Kidney epithelial cell (primary cell): Measurements from ENCODE around the gene AGBL4. TPM values are rescaled to one million over a fixed set of nuclear protein-coding genes. Genes with fewer than 3 reads are reported as not detected.

ENCODE experiments used
- DNase-seq: peaks from one replicate; pipeline ENCODE4 v3.0.0-alpha.2; 2010; ENCODE audit warnings: low read depth
- H3K27me3 ChIP-seq: 2 replicates; pipeline ENCODE4 v1.6.0; 2011; ENCODE audit warnings: low read length; ENCODE audit not compliant: control insufficient read depth, insufficient read depth
- H3K36me3 ChIP-seq: 2 replicates; pipeline ENCODE4 v1.5.1; 2011; ENCODE audit warnings: low read length; ENCODE audit not compliant: control insufficient read depth, insufficient read depth
- H3K4me3 ChIP-seq: 2 replicates; pipeline ENCODE4 v1.5.1; 2011; ENCODE audit warnings: low read depth, mild to moderate bottlenecking, control low read depth, low read length
- CTCF ChIP-seq: IDR thresholded peaks from 2 replicates; pipeline ENCODE4 v1.5.1; 2011; ENCODE audit warnings: mild to moderate bottlenecking, moderate library complexity, low read length, control low read depth, inconsistent platforms; ENCODE audit not compliant: insufficient read depth, poor library complexity, severe bottlenecking
- total RNA-seq: library from RNA; depleted of rRNA; stranded (reverse); fragments of >200 nt; gene quantifications from 2 replicates; pipeline ENCODE4 v1.2.3, GENCODE V29; 2015

AGBL4 gene
- total RNA-seq, 1 donor from 2014 or later: not detected

GRCh38 chr1:48560116-48560515 is 1463.6 kb downstream of the AGBL4 start:
- Histone ChIP-seq H3K36me3 (no peaks in the 10 kb centered on the region), H3K27me3 (no peaks in the 10 kb centered on the region), H3K4me3 (no peak overlapping the region)
- DNase-seq: no peak
- TF ChIP-seq CTCF: no peak

- H3K27me3 ChIP-seq: no peaks in the 10 kb centered on the region
- H3K4me3 ChIP-seq: no peak overlapping the region
- TF ChIP-seq CTCF: no peak
- DNase-seq: no peak
- no peaks in the 10 kb centered on the region for H3K36me3 ChIP-seq
Measured at GRCh38 chr1:48558366-48558765, 1465.4 kb downstream of the AGBL4 start.

GRCh38 chr1:48556186-48556850 is 1467.4 kb downstream of the AGBL4 start:
- Histone ChIP-seq H3K36me3 (no peaks in the 10 kb centered on the region), H3K4me3 (no peak overlapping the region), H3K27me3 (no peaks in the 10 kb centered on the region)
- no peak for DNase-seq
- TF ChIP-seq CTCF: no peak

- Histone ChIP-seq H3K4me3 (no peak overlapping the region), H3K36me3 (no peaks in the 10 kb centered on the region), H3K27me3 (no peaks in the 10 kb centered on the region)
- DNase-seq: no peak
- TF ChIP-seq CTCF: no peak
Measured at GRCh38 chr1:48555271-48555670, 1468.5 kb downstream of the AGBL4 start.

GRCh38 chr1:48552903-48553606 is 1470.7 kb downstream of the AGBL4 start:
- no peaks in the 10 kb centered on the region for H3K27me3 ChIP-seq

More at GRCh38 chr1:48552903-48553606, 1470.7 kb downstream of the AGBL4 start:
- no peak overlapping the region for H3K4me3 ChIP-seq
- DNase-seq: no peak
- TF ChIP-seq CTCF: no peak
- H3K36me3 ChIP-seq: no peaks in the 10 kb centered on the region
